HG03175 (cell line): ENCODE results near the gene SMCO1.
"Not testable (repeated sequence)": the region's sequence is repeated elsewhere in the genome, so short reads cannot be mapped to it uniquely, and the experiment has no call there.

Source experiments
- ATAC-seq: cut with Tn5 transposase; IDR thresholded peaks from one replicate; pipeline ENCODE4 v1.9.1; 2021; ENCODE audit warnings: mild to moderate bottlenecking, moderate library complexity; ENCODE audit not compliant: unreplicated experiment

The SMCO1 gene, protein sequence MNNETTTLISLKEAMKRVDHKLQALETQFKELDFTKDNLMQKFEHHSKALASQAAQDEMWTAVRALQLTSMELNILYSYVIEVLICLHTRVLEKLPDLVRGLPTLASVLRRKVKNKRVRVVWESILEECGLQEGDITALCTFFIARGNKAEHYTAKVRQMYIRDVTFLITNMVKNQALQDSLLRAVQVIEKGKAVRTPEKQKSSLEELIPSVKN

DNA sequence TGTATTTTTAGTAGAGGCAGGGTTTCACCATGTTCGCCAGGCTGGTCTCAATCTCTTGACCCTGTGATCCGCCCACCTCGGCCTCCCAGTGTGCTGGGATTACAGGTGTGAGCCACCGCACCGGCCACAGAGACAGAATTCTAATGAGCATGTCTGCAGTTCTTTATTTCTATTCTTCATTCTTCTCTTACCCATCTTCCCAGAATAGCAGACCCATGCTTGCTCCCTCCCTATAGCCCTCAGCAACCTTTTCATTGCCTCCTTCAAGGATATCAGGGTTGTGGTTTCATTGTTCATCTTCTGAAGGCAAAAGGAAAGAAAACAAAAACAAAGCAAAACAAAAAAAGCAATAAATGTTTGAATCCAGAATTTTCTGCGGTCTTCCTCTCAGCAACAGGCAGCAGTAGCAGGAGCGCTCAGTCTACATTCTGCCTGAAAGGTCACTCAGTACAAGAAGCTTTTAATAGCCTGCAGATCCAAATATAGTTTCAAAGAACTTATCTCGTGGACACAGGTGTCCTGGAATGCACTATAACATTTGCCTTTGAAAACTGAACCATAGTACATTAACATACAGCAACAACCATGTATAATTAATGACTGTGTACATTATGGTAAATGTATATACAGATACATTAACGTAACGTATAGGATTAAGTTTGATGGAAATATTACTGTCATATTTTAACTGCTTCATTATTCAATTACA is at the start of gene SMCO1:
Gene SMCO1 (minus strand): TSS at position 434 of the 709 bp plus-strand sequence. CDS start 137 bp downstream, at position 297.
- no peak for ATAC-seq

DNA sequence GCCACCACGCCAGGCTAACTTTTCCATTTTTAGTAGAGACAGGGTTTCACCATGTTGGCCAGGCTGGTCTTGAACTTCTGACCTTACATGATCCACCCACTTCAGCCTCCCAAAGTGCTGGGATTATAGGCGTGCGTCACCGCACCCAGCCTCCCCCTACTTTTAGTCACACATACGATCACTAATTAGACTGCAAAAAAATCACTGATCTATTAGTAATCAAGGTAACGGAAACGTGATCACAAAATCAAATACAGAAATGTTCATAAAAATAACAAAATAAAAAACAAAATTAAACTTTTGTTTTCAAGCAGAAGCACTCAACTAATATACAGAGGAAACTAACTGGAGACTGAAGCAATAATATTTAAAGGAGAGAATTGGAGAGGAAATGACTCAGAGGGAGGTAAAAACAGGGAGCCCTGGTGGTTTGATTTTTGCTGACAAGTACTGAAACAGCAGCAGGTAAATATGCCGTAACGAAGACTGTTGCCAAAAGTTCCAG is 48.6 kb upstream of the SMCO1 start:
- ATAC-seq = no peak

DNA sequence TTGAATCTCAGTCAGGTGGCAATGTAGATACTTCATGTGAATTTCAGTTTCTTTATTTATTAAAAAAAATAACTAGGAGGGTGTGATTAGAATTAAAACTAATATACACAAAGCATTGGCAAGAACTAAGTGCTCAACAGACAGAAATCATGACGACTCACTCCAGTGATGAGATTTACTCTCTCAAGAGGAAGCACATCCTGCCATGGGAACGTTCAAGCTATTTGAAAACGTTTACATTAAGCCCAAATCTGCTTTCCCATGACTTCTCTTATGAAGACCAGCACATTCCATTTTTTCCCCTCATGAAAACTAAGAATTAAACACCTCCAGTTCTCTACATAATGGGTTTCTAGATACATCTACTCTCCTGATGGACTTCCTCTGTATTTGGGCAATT is 44.7 kb upstream of the SMCO1 start:
- ATAC-seq = no peak

DNA sequence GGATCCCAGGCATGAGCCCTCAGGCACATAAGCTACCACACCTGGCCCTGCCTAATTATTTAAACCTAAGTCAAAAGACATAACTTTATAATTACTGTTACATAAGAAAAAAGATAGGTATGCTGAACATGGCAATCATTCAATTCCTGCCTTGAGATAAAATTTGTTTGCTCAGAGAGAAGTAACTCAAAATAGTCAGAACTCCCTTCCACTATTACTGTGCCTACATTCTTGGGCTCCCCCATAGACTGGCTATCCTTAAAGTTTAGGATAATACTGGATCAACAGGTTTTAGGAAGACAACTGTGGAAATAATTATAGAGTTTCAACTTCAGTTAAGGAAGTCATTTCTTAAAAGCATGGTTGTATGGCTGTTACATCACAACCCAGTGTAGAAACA is 43.3 kb upstream of the SMCO1 start:
- ATAC-seq = no peak

DNA sequence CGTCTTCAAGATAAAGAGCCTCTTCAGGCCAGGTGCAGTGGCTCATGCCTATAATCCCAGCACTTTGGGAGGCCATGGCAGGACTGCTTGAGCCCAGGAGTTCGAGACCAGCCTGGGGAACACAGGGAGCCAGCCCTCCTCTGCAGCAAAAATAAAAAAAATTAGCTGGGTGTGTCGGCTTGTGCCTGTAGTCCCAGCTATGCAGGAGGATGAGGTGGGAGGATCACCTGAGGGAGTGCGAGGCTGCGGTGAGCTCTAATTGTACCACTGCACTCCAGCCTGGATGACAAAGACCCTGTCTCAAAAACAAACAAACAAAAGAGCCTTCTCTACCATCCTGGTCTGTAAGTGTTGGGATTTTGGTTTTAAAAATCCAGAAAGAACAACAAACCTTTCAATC is 42.1 kb upstream of the SMCO1 start:
- no peak for ATAC-seq

DNA sequence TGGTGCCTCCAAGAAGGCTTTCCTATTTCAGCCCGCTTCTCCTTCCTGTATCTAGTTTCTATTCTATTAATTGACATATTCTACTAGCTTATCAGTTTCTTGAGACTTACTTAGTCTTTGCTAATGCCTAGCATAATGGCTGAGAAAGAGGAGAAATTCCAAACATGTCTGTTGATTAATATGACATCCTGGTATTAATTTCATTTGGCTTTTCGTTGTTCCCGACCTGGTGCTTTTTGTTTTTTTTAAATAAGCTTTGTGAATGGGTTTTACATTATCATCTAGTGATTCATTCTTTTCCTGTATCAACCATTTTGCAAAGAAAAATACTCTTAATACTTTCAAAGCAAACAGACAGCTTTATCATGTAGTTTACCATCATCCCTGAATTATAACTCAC is 40.1 kb upstream of the SMCO1 start:
- no peak for ATAC-seq

DNA sequence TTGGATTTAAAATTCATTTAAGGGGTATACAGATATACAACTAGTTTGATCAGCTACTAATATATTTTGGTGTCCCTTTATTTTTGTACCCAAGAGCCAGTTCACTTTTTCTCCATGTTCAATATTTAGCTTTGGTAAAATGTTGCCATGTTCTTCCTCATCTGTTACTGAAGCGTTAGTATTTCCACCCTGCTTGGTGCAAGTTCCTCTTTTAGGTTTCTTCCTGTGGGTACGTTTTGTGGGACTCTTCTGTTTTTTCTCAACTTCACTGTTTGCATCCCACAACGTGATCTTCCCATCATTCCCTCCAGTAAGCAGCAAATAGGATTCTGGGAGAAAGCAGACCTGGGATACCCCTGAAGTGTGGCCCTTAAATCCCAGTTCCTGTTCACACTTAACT is 39.1 kb upstream of the SMCO1 start:
- no peak for ATAC-seq

DNA sequence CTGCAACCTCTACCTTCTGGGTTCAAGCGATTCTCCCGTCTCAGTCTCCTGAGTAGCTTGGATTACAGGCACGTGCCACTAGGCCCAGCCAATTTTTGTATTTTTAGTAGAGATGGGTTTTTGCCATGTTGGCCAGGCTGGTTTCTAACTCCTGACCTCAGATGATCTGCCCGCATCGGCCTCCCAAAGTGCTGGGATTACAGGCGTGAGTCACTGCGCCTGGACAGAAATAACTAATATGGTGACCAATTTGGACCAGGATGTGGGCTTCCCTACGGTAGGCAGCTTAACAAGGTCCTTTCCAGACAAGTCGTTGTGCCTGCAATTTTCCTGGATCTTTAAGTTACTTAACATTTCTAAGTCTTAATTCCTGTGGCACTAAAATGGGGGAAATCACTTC is 38.4 kb upstream of the SMCO1 start:
- ATAC-seq = no peak

DNA sequence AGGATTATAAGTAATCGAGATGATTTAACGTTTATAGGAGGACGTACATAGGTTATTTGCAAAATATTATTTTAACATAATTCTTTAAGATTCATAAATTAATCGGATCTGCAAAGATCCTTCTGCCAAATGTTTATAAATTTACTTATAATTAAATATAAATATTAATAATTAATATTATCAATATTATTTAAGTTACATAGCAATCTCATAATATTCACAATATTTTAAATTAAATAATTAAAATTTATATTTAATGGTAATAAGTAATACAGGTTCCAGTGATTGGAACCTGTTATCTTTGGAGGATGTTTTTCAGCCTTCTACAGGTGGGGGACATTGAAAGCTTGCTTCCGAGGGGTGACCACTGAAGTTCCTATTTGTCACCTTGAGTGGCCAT is 37.1 kb upstream of the SMCO1 start:
- no peak for ATAC-seq

DNA sequence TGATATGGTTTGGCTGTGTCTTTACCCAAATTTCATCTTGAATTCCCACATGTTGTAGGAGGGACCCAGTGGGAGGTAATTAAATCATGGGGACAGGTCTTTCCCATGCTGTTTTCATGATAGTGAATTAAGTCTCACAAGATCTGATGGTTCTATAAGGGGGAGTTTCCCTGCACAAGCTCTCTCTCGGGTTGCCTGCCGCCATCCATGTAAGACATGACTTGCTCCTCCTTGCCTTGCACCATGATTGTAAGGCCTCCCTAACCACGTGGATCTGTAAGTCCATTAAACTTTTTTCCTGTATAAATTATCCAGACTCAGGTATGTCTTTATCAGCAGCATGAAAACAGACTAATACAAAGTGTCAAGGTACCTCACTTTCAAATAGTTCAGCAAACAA is 35.0 kb upstream of the SMCO1 start:
- ATAC-seq = not testable (repeated sequence)

DNA sequence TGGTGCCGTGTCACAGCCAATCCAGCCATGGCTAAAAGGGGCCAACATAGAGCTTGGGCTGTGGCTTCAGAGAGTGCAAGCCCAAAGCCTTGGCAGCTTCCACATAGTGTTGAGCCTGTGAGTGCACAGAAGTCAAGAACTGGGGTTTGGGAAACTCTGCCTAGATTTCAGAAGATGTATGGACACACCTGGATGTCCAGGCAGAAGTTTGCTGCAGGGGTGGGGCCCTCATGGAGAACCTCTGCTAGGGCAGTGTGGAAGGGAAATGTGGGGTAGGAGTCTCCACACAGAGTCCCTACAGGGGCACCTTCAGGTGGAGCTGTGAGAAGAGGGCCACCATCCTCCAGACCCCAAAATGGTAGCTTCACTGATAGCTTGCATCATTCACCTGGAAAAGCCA is 34.2 kb upstream of the SMCO1 start:
- not testable (repeated sequence) for ATAC-seq

DNA sequence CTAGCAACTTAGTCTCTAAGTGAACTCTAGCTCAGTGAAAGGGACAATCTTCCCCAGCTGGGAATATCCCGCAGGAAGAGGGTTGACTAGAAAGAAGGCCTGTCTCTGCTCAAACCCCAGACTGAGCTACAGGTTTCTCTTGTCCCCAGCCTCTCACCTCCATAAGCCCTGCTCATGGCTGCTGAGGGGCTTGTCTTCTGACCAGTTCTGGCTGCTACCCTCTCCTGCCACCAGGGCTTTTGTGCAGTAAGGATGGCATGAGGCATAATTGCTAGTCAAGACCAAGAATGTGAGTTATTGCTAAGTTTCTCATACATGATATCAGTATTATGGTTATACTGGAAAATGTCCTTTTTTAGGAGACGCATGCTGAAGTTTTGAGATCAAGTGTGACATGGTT is 31.9 kb upstream of the SMCO1 start:
- no peak for ATAC-seq

DNA sequence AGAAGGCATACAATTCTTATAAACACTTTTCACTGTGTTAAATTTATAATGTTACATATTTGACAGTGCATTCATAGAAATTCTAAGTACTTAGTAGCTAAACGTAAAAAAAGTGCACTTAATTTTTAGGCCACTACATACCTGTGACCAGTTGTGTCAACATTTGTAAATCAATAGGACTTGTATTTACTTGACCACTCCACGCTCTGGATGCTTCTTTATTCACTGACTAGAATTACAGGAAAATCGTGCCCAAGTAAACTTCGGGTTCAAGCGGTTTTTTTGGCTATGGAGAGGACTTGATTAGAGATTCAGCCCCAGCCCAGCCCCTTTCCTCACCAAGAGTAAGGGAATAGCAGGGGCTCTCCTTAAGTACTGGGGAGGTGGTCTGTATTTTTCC is 31.4 kb upstream of the SMCO1 start:
- no peak for ATAC-seq

DNA sequence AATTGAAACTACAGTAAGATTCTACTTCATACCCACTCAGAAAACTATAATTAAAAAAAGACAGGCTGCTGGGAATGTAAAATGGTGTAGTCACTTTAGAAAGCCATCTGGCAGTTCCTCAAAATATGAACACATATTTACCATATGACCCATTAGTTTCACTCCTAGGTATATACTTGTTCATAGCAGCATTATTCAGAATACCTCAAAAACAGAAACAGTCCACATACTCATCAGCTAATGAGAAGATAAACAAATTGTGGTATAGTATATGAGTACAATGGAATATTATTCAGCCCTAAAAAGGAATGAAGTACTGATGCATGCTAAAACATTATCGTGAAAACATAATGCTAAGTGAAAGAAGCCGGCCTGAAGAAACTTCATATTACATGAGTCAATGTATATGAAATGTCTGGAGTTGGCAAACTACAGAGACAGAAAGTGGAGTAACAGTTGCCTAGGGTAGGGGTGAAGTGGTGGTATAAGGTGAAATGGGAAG is 29.4 kb upstream of the SMCO1 start:
- ATAC-seq = no peak

DNA sequence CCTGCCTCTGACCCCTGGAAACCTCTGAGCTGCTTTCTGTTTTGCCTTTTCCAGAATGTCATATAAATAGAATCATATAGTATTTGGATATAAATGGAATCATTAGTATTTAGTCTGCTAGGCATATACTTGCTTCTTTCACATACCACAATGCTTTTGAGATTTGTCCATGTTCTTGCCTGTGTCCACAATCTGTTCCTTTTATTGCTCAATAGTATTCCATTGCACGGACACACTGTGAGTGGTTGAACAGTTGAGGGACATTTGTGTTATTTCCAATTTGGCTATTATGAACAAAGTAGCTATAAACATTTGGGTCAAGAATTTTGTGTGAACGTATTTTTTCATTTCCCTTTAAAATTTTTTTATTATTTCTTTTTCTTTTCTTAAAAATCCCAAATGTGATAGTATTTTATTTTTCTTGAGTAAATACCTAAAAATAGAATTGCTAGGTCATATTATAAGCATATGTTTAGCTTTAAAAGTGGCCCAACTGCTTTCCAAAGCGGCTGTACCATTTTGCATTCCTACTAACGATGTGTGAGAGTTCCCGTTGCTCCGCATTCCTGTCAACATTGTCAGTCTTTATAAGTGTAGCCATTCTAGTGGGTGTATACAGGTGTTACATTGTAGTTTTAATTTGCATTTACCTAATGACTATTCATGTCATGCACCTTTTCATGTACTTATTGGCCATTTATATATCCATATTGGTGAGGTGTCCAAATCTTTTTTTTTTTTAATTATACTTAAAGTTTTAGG is 26.7 kb upstream of the SMCO1 start:
- ATAC-seq = no peak

DNA sequence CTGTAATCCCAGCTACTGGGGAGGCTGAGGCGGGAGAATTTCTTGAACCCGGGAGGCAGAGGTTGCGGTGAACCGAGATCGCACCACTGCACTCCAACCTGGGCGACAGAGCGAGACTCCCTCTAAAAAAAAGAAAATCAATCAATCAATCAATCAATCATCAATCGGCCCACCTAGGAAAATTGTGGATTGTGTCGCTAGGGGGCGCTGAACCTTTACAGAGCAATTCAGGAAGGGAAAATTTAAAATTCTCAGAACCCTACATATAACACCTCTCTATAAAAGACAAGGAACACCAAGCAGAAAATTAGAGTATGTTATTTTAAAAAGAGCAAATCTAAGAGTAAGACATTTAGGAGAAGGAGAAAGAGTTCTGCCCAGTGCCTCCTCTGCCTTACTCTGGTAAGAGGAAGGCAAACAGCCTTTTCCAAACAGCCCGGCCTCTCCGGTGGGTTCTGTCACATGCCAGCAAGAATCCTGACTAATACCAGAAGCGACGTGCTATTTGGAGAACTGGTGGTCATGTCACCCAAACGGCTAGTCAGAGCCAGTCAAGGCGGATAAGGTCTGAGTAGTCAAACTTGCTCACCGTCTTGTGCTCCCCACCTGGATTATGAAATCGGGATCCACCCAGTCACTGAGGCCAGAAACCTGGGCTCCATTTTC is 22.3 kb upstream of the SMCO1 start:
- ATAC-seq = no peak

DNA sequence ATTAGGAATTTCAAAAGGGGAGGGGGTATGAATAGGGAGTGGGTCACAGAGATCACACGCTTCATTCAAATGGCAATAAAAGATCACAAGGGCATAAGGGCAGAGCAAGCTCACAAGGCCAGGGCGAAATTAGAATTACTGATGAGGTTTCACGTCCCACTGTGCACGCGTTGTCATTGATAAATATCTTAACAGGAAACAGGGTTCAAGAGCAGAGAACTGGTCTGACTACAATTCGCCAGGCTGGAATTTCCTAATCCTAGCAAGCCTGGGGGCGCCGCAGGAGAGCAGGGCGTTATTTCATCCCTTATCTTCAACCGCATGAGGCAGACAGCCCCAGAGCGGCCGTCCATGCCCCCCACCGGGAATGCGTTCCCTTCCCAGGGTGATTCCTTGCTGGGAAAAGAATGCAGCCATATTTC is 18.1 kb upstream of the SMCO1 start:
- no peak for ATAC-seq

DNA sequence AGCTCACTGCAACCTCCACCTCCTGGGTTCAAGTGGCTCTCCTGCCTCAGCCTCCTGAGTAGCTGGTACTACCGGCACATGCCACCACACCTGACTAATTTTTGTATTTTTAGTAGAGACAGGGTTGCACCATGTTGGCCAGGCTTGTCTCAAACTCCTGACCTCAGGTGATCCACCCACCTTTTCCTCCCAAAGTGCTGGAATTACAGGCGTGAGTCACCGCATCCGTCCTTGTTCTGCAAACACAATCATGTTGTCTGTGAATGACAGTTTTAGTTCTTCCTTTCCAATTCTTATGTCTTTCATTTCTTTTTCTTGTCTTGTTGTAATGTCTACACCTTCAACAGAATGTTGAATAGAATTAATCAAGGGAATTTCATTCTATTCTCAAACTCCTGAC is 16.3 kb upstream of the SMCO1 start:
- ATAC-seq = no peak

DNA sequence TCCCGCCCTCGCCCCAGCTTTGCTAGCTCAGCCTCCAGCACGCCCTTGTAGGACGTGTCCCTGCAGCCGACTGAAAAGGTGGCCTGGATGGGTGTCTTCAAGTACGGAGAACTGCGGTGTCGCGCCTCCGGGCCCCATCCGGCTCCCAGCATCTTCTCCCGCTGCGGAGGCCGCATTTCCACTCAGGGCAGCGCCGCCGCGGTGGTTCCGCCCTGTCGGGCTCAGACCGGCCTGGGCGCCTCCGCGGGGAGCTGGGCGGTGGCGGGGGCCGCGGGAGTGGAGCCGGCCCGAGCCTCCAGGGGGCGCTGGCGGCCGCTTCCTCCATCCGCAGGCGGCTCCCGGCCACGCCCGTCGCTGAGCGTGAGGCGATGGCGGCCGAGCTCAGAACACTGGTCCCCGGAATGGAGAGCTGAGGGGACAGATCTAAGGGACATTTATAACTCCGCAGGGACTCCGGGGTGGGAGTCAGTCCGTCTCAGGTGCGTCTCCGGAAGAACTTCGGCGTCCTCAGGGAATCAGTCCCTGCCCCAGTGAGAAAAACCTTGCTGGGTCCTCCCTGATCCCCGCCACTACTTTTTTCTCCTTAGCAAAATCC is 13.6 kb upstream of the SMCO1 start:
- peak; percentile 76 for ATAC-seq

DNA sequence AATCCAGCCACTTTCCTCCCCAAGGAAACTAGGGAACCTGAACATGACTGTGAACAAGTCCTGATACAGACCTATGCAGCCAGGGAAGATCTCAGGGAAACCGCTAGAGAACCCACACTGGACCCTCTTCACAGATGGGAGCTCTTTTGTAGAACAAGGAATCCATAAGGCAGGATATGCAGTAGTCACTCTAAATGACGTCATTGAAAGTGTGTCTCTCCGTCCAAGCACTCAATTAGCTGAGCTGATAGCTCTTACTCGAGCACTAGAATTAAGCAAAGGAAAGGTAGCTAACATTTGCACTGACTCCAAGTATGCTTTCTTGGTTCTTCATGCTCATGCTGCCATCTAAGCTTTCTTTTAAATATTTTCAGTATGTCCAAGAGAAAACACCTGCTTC is 10.0 kb upstream of the SMCO1 start:
- no peak for ATAC-seq

DNA sequence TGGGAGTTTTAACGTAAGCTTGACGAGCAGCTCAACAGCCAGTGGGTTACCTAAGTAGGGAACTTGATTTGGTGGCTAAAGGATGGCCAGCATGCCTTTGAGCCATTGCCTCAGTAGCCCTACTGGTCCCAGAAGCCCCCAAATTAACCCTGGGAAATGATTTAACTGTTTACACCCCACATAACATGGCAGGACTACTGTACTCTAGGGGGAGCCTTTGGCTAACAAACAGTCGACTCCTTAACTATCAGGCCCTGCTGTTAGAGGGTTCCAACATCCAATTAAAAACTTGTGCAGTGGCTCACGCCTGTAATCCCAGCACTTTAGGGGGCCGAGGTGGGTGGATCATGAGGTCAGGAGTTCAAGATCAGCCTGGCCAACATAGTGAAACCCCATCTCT is 9.4 kb upstream of the SMCO1 start:
- no peak for ATAC-seq
